Liver (tissue), 9 donors: ENCODE data around the gene HBE1. TPM values are rescaled to one million over a fixed set of nuclear protein-coding genes. Genes with fewer than 3 reads are reported as not detected.

Experiments used
- DNase-seq: peaks from one replicate; pipeline ENCODE4 v3.0.0-alpha.2; 2017; ENCODE audit warnings: low spot score
- H3K27ac ChIP-seq, 2 donors: one replicate each; pipeline ENCODE4 v1.7.0; 2013; ENCODE audit warnings: inconsistent platforms in 2 of 2, low read length in 2 of 2, control low read depth in 1 of 2, low read depth in 1 of 2, mild to moderate bottlenecking in 1 of 2
- H3K27me3 ChIP-seq, 4 donors: one replicate each; pipeline versions ENCODE4 v1.6.1 to v1.7.0; 2013; ENCODE audit warnings: low read length in 3 of 4, inconsistent platforms in 1 of 4, mild to moderate bottlenecking in 1 of 4, moderate library complexity in 1 of 4; ENCODE audit not compliant: control insufficient read depth in 4 of 4, insufficient read depth in 4 of 4
- H3K36me3 ChIP-seq, 4 donors: one replicate each; pipeline versions ENCODE4 v1.6.1 to v1.7.0; 2013; ENCODE audit warnings: low read length in 3 of 4, mild to moderate bottlenecking in 3 of 4, low read depth in 1 of 4, moderate library complexity in 1 of 4; ENCODE audit not compliant: control insufficient read depth in 4 of 4, insufficient read depth in 3 of 4
- H3K4me1 ChIP-seq, 4 donors: one replicate each; pipeline versions ENCODE4 v1.6.1 to v1.7.0; 2013; ENCODE audit warnings: low read length in 3 of 4, mild to moderate bottlenecking in 3 of 4, moderate library complexity in 1 of 4; ENCODE audit not compliant: control insufficient read depth in 4 of 4, insufficient read depth in 4 of 4
- H3K4me3 ChIP-seq, 3 donors: one replicate each; pipeline versions ENCODE4 v1.6.1 to v1.7.0; 2013; ENCODE audit warnings: low read length in 3 of 3, control low read depth in 1 of 3, low read depth in 1 of 3, mild to moderate bottlenecking in 1 of 3
- H3K9ac ChIP-seq, 2 donors: one replicate each; pipeline ENCODE4 v1.7.0; 2013; ENCODE audit warnings: low read length in 2 of 2, mild to moderate bottlenecking in 2 of 2, moderate library complexity in 2 of 2, control low read depth in 1 of 2, low read depth in 1 of 2
- H3K9me3 ChIP-seq, 4 donors: one replicate each; pipeline versions ENCODE4 v1.6.1 to v1.7.0; 2013; ENCODE audit warnings: low read length in 3 of 4; ENCODE audit not compliant: control insufficient read depth in 4 of 4
- ATF3 ChIP-seq: IDR thresholded peaks from 2 replicates; pipeline ENCODE4 v1.6.1; 2016; ENCODE audit warnings: antibody characterized with exemption
- CTCF ChIP-seq: fragments of 150-350 bp; IDR thresholded peaks from 2 replicates; pipeline ENCODE4 v1.5.1; 2017; ENCODE audit warnings: improper control_type of control experiment, low read depth, low read length; ENCODE audit not compliant: missing input control
- EGR1 ChIP-seq, 2 donors: IDR thresholded peaks; 2 replicates each; pipeline ENCODE4 v1.6.1; 2016 to 2018; ENCODE audit warnings: antibody characterized with exemption in 2 of 2, low read depth in 2 of 2
- FOXA1 ChIP-seq: IDR thresholded peaks from 2 replicates; pipeline ENCODE4 v1.6.1; 2016; ENCODE audit warnings: antibody characterized with exemption
- FOXA2 ChIP-seq: IDR thresholded peaks from 2 replicates; pipeline ENCODE4 v1.6.1; 2016; ENCODE audit warnings: antibody characterized with exemption
- GABPA ChIP-seq, 2 donors: IDR thresholded peaks in 1 of 2; conservative IDR thresholded peaks in 1 of 2; 2 replicates each; pipeline ENCODE4 v1.6.1; 2016; ENCODE audit warnings: antibody characterized with exemption in 2 of 2, mild to moderate bottlenecking in 1 of 2, moderate library complexity in 1 of 2
- HNF4A ChIP-seq, 2 donors: conservative IDR thresholded peaks; 2 replicates each; pipeline ENCODE4 v1.6.1; 2016; ENCODE audit warnings: antibody characterized with exemption in 2 of 2, mild to moderate bottlenecking in 2 of 2
- HNF4G ChIP-seq: IDR thresholded peaks from 2 replicates; pipeline ENCODE4 v1.6.1; 2016; ENCODE audit warnings: antibody characterized with exemption
- JUND ChIP-seq, 2 donors: IDR thresholded peaks; 2 replicates each; pipeline ENCODE4 v1.6.1; 2016; ENCODE audit warnings: antibody characterized with exemption in 2 of 2
- MAX ChIP-seq: IDR thresholded peaks from 2 replicates; pipeline ENCODE4 v1.6.1; 2016; ENCODE audit warnings: antibody characterized with exemption
- NR2F2 ChIP-seq: IDR thresholded peaks from 2 replicates; pipeline ENCODE4 v1.6.1; 2016; ENCODE audit warnings: antibody characterized with exemption
- RAD21 ChIP-seq, 2 donors: IDR thresholded peaks; 2 replicates each; pipeline ENCODE4 v1.6.1; 2016; ENCODE audit warnings: antibody characterized with exemption in 2 of 2, mild to moderate bottlenecking in 2 of 2
- REST ChIP-seq: IDR thresholded peaks from 2 replicates; pipeline ENCODE4 v1.6.1; 2016; ENCODE audit warnings: antibody characterized with exemption, mild to moderate bottlenecking
- RXRA ChIP-seq, 2 donors: IDR thresholded peaks; 2 replicates each; pipeline ENCODE4 v1.6.1; 2017 to 2018; ENCODE audit warnings: antibody characterized with exemption in 2 of 2, mild to moderate bottlenecking in 1 of 2
- SP1 ChIP-seq: IDR thresholded peaks from 2 replicates; pipeline ENCODE4 v1.6.1; 2018; ENCODE audit warnings: antibody characterized with exemption, mild to moderate bottlenecking
- TAF1 ChIP-seq: conservative IDR thresholded peaks from 2 replicates; pipeline ENCODE4 v1.6.1; 2016; ENCODE audit warnings: antibody characterized with exemption, mild to moderate bottlenecking
- YY1 ChIP-seq: IDR thresholded peaks from 2 replicates; pipeline ENCODE4 v1.6.1; 2016; ENCODE audit warnings: antibody characterized with exemption, mild to moderate bottlenecking
- ZBTB33 ChIP-seq: IDR thresholded peaks from 2 replicates; pipeline ENCODE4 v1.6.1; 2016; ENCODE audit warnings: antibody characterized with exemption
- WGBS: extraction: QIAGEN DNeasy Blood & Tissue Kit; methylation state at CpG from one replicate; pipeline ENCODE4 v1.1.7; 2013; 5-methylcytosine and 5-hydroxymethylcytosine counted together
- polyA plus RNA-seq, 2 donors: library from polyadenylated mRNA; stranded (reverse) in 1 of 2; unstranded in 1 of 2; fragments of 200-250 nt in 1 of 2; fragments of >200 nt in 1 of 2; fragmentation: Nextera tagmentation in 1 of 2; extraction: Ambion mirVana in 1 of 2; gene quantifications; one replicate each; pipeline versions ENCODE4 v1.2.1 to v1.2.3, GENCODE V29; 2013 to 2015
- total RNA-seq, 2 donors: library from RNA; depleted of rRNA; stranded (reverse); fragments of >200 nt; gene quantifications; one replicate each; pipeline ENCODE4 v1.2.3, GENCODE V29; 2014
- donor health status: healthy.
- donor health status: healthy.
- donor health status: healthy.
- donor health status: healthy.
- donor health status: healthy.

HBE1 gene
- total and polyA plus RNA-seq, 4 donors, result 82.7 TPM; not detected in 3

GRCh38 chr11:5223146-5223545, 46.6 kb downstream of the HBE1 start:
- no peaks in the 10 kb centered on the region for H3K4me1 ChIP-seq
- no peaks in the 10 kb centered on the region for H3K9me3 ChIP-seq
- 87% methylated on average over 6 of the region's 6 CpGs for WGBS
- no peak overlapping the region for H3K9ac ChIP-seq
- H3K27me3 ChIP-seq, result no peaks in the 10 kb centered on the region
- DNase-seq, result no peak
- H3K4me3 ChIP-seq, result no peak overlapping the region
- no peaks in the 10 kb centered on the region for H3K36me3 ChIP-seq
- no peak overlapping the region for H3K27ac ChIP-seq
- TF ChIP-seq HNF4A (conservative IDR thresholded peaks at IDR 0.05) (no peak), ZBTB33 (no peak), REST (no peak), RAD21 (IDR thresholded peaks at IDR 0.05) (no peak), HNF4G (no peak), NR2F2 (no peak), FOXA1 (no peak), YY1 (no peak), SP1 (no peak), CTCF (no peak), JUND (IDR thresholded peaks at IDR 0.05) (no peak), FOXA2 (no peak), GABPA (IDR thresholded peaks at IDR 0.05 in 1 of 2, conservative IDR thresholded peaks at IDR 0.05 in 1 of 2) (no peak), ATF3 (no peak), EGR1 (IDR thresholded peaks at IDR 0.05; ENCODE audit: low read depth in 2 of 2) (no peak), MAX (no peak), TAF1 (no peak), RXRA (IDR thresholded peaks at IDR 0.05) (no peak)

Other genes with a start within 250 kb of the HBE1 start
- gene OR52J3, start 223.4 kb downstream of the HBE1 start, total RNA-seq, result not detected
- not detected for gene OR52J3, start 223.4 kb downstream of the HBE1 start, polyA plus RNA-seq
- not detected for gene OR52E2, start 210.3 kb downstream of the HBE1 start, total RNA-seq
- not detected for gene OR52E2, start 210.3 kb downstream of the HBE1 start, polyA plus RNA-seq
- gene OR52E1, start 200.4 kb downstream of the HBE1 start, total RNA-seq, result not detected
- not detected for gene OR52E1, start 200.4 kb downstream of the HBE1 start, polyA plus RNA-seq
- not detected for gene OR52A5, start 131.6 kb downstream of the HBE1 start, total RNA-seq
- gene OR52A5, start 131.6 kb downstream of the HBE1 start, polyA plus RNA-seq, result not detected
- not detected for gene OR52A1, start 115.2 kb downstream of the HBE1 start, total RNA-seq
- not detected for gene OR52A1, start 115.2 kb downstream of the HBE1 start, polyA plus RNA-seq
- not detected for gene OR51V1, start 69.3 kb downstream of the HBE1 start, total RNA-seq
- not detected for gene OR51V1, start 69.3 kb downstream of the HBE1 start, polyA plus RNA-seq
- gene HBB, start 42.9 kb downstream of the HBE1 start, total RNA-seq, result 1,000 to 10,000 TPM in 1 of 2 donors, 1 to 10 TPM in 1; 5.7 to 3,950 TPM
- gene HBB, start 42.9 kb downstream of the HBE1 start, polyA plus RNA-seq, result 10 to 100 TPM; 13.6 to 86.8 TPM
- 1 to 10 TPM in 1 of 2 donors, not detected in 1; 6.0 TPM for gene HBD, start 35.5 kb downstream of the HBE1 start, total RNA-seq
- under 1 TPM in 1 of 2 donors, not detected in 1; 0.72 TPM for gene HBD, start 35.5 kb downstream of the HBE1 start, polyA plus RNA-seq
- 10 to 100 TPM in 1 of 2 donors, not detected in 1; 75.1 TPM for gene HBG1, start 20.1 kb downstream of the HBE1 start, total RNA-seq
- gene HBG1, start 20.1 kb downstream of the HBE1 start, polyA plus RNA-seq, result not detected
- gene HBG2, start 15.2 kb downstream of the HBE1 start, total RNA-seq, result over 10,000 TPM in 1 of 2 donors, not detected in 1; 55,632 TPM
- under 1 TPM in 1 of 2 donors, not detected in 1; 0.71 TPM for gene HBG2, start 15.2 kb downstream of the HBE1 start, polyA plus RNA-seq
- not detected for gene OR51B4, start 32.0 kb upstream of the HBE1 start, total RNA-seq
- gene OR51B4, start 32.0 kb upstream of the HBE1 start, polyA plus RNA-seq, result not detected
- gene OR51B2, start 54.4 kb upstream of the HBE1 start, total RNA-seq, result under 1 TPM; 0.17 to 0.37 TPM
- not detected for gene OR51B2, start 54.4 kb upstream of the HBE1 start, polyA plus RNA-seq
- gene OR51B5, start 73.6 kb upstream of the HBE1 start, total RNA-seq, result under 1 TPM; 0.17 to 0.23 TPM
- not detected for gene OR51B5, start 73.6 kb upstream of the HBE1 start, polyA plus RNA-seq
- gene OR51B6, start 81.6 kb upstream of the HBE1 start, total RNA-seq, result not detected
- gene OR51B6, start 81.6 kb upstream of the HBE1 start, polyA plus RNA-seq, result not detected
- gene OR51M1, start 113.9 kb upstream of the HBE1 start, total RNA-seq, result not detected
- gene OR51M1, start 113.9 kb upstream of the HBE1 start, polyA plus RNA-seq, result not detected
- gene OR51Q1, start 152.2 kb upstream of the HBE1 start, total RNA-seq, result not detected
- not detected for gene OR51Q1, start 152.2 kb upstream of the HBE1 start, polyA plus RNA-seq
- gene OR51I1, start 171.6 kb upstream of the HBE1 start, total RNA-seq, result under 1 TPM; 0.23 to 0.33 TPM
- not detected for gene OR51I1, start 171.6 kb upstream of the HBE1 start, polyA plus RNA-seq
- gene OR51I2, start 179.4 kb upstream of the HBE1 start, total RNA-seq, result not detected
- not detected for gene OR51I2, start 179.4 kb upstream of the HBE1 start, polyA plus RNA-seq
- not detected for gene OR52D1, start 218.7 kb upstream of the HBE1 start, total RNA-seq
- not detected for gene OR52D1, start 218.7 kb upstream of the HBE1 start, polyA plus RNA-seq
- gene UBQLN3, start 240.0 kb upstream of the HBE1 start, total RNA-seq, result under 1 TPM; 0.09 to 0.33 TPM
- not detected for gene UBQLN3, start 240.0 kb upstream of the HBE1 start, polyA plus RNA-seq
- under 1 TPM; 0.05 to 0.25 TPM for gene UBQLNL, start 246.8 kb upstream of the HBE1 start, total RNA-seq
- gene UBQLNL, start 246.8 kb upstream of the HBE1 start, polyA plus RNA-seq, result under 1 TPM; 0.03 to 0.08 TPM